ENCODE measurements around the gene KMT2B.
A peak's percentile ranks its signal among the peaks of the same experiment; 100 is the strongest.

The KMT2B gene

GRCh38 chr19:35739275-35740107 lies 21.7 kb downstream of the KMT2B start:
- ChIA-PET POLR2A (interaction anchor here (0.8 to 7.7 kb wide), 27 partner anchors 9 to 475 kb away, joined by 3 to 204 read pairs (median 7); partner anchors contain the start of genes ARHGAP33, COX6B1, HSPB6 and LIN37), CTCF (interaction anchor here (0.5 to 1.6 kb wide), 4 partner anchors 9 to 192 kb away, joined by 3 to 8 read pairs (median 5); partner anchors contain the start of gene LIN37)
- TF ChIP-seq ZNF155 (tag by site-specific recombination; IDR thresholded peaks at IDR 0.05) (no peak), ZNF544 (tag by site-specific recombination; IDR thresholded peaks at IDR 0.05) (no peak), ZXDB (tag by site-specific recombination; IDR thresholded peaks at IDR 0.05) (no peak), ZNF600 (tag by site-specific recombination; IDR thresholded peaks at IDR 0.05) (peak; percentile 72), KLF7 (tag by site-specific recombination; IDR thresholded peaks at IDR 0.05; ENCODE audit: borderline replicate concordance) (no peak), ZNF10 (tag by site-specific recombination; IDR thresholded peaks at IDR 0.05) (no peak), RBAK (tag by site-specific recombination; IDR thresholded peaks at IDR 0.05) (no peak), ZNF335 (tag by site-specific recombination; conservative IDR thresholded peaks at IDR 0.05) (no peak), BCL11B (tag by site-specific recombination; IDR thresholded peaks at IDR 0.05; ENCODE audit: low read depth) (no peak), ZNF341 (tag by site-specific recombination; IDR thresholded peaks at IDR 0.05; ENCODE audit: low read depth) (peak; percentile 41; the same call in 1 of the 2 replicates), ZNF266 (tag by site-specific recombination; IDR thresholded peaks at IDR 0.05; ENCODE audit: low read depth) (no peak), ZNF223 (tag by site-specific recombination; IDR thresholded peaks at IDR 0.05) (peak; percentile 62; the same call in 1 of the 2 replicates), ZNF837 (tag by site-specific recombination; IDR thresholded peaks at IDR 0.05) (no peak), ZNF548 (tag by site-specific recombination; IDR thresholded peaks at IDR 0.05) (no peak), ZNF366 (tag by site-specific recombination; conservative IDR thresholded peaks at IDR 0.05) (no peak), ZBTB48 (tag by site-specific recombination; IDR thresholded peaks at IDR 0.05) (peak; percentile 86; the same call in 1 of the 2 replicates), BCL6B (tag by site-specific recombination; IDR thresholded peaks at IDR 0.05) (no peak), ZNF510 (tag by site-specific recombination; IDR thresholded peaks at IDR 0.05; ENCODE audit: insufficient replicate concordance) (no peak), ZEB2 (tag by site-specific recombination; IDR thresholded peaks at IDR 0.05) (no peak), KLF8 (tag by site-specific recombination; IDR thresholded peaks at IDR 0.05) (no peak), ZFP37 (tag by site-specific recombination; IDR thresholded peaks at IDR 0.05) (no peak), HIC1 (tag by site-specific recombination; IDR thresholded peaks at IDR 0.05) (peak; percentile 27; the same call in 1 of the 2 replicates), ZNF585B (tag by site-specific recombination; IDR thresholded peaks at IDR 0.05) (no peak), ZBTB17 (tag by site-specific recombination; IDR thresholded peaks at IDR 0.05) (peak; percentile 34), ZNF624 (tag by site-specific recombination; IDR thresholded peaks at IDR 0.05) (no peak), ZNF114 (tag by site-specific recombination; IDR thresholded peaks at IDR 0.05) (no peak), ZNF354C (tag by site-specific recombination; IDR thresholded peaks at IDR 0.05; ENCODE audit: borderline replicate concordance, low read depth) (no peak), IKZF3 (tag by site-specific recombination; IDR thresholded peaks at IDR 0.05) (0 out of 2 replicates have a peak, but pooled peaks have one; percentile 19), ZNF670 (tag by site-specific recombination; IDR thresholded peaks at IDR 0.05; ENCODE audit: low read depth) (no peak), ZNF26 (tag by site-specific recombination; IDR thresholded peaks at IDR 0.05) (no peak), ZNF514 (tag by site-specific recombination; IDR thresholded peaks at IDR 0.05) (no peak), ZNF558 (tag by site-specific recombination; IDR thresholded peaks at IDR 0.05) (no peak), ZNF23 (tag by site-specific recombination; IDR thresholded peaks at IDR 0.05; ENCODE audit: borderline replicate concordance) (no peak)
- H3K9me3 ChIP-seq (ENCODE audit: control insufficient read depth, insufficient read depth, low read depth, low read length) = no peaks in the 10 kb centered on the region; the same call in 1 of the 2 replicates
- peak overlapping the region; percentile 97; the same call in 1 of the 2 replicates for H3K27ac ChIP-seq (ENCODE audit: extremely low read depth, low read depth, low read length)
- H3K36me3 ChIP-seq (ENCODE audit: control insufficient read depth in 2 of 2, insufficient read depth in 1 of 2, low read length in 2 of 2) = peaks cover 61 to 69% of the 10 kb centered on the region in 2 experiments
- peaks cover 17% of the 10 kb centered on the region for H3K4me1 ChIP-seq (ENCODE audit: control insufficient read depth, insufficient read depth, low read length)
- H3K4me3 ChIP-seq (ENCODE audit: low read depth, low read length) = peak overlapping the region; percentile 52
